GM19452 (cell line): Measurements from ENCODE around the gene CEP295NL.
"Not testable (repeated sequence)": the region's sequence is repeated elsewhere in the genome, so short reads cannot be mapped to it uniquely, and the experiment has no call there.

Source experiments
- ATAC-seq: cut with Tn5 transposase; IDR thresholded peaks from one replicate; pipeline ENCODE4 v1.9.1; 2021; ENCODE audit not compliant: unreplicated experiment

CEP295NL gene

GRCh38 chr17:78905541-78905940 is 2.5 kb upstream of the CEP295NL start:
- ATAC-seq = no peak

DNA sequence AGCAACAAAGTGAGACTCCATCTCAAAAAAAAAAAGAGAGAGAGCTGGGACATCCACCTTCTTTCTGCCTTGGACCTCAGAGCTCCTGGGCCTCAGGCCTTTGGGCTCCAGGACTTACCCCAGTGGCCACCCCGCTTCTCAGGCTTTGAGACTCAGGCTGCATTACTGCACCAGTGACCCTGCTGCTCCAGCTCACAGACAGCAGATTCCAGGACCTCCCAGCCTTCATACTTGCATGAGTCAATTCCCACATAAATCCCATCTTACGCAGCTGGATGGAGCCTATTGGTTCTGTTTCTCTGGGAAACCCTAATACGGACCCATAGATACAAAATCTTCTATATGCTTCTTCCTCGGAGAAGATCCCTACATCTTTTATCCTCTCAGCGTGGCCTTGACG is 2.1 kb upstream of the CEP295NL start:
- no peak for ATAC-seq

DNA sequence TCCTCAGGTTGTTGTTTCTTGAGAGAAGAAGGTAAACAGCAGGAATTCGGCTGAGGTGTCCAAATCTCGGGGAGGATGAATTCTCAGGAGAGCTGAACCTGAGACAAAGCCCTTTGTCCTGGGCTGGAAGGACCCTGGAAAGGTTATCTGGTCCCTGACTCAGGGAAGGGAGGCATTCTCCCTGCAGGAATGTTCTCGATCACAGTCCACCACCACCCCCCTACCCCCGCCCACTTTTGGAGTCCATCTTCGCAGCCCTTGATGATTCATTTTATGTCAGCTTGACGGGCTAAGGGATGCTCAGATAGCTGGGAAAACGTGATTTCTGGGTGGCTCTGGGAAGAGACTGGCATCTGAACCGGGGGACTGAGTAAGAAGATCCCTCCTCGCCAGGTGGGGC is 1.4 kb upstream of the CEP295NL start:
- no peak for ATAC-seq

DNA sequence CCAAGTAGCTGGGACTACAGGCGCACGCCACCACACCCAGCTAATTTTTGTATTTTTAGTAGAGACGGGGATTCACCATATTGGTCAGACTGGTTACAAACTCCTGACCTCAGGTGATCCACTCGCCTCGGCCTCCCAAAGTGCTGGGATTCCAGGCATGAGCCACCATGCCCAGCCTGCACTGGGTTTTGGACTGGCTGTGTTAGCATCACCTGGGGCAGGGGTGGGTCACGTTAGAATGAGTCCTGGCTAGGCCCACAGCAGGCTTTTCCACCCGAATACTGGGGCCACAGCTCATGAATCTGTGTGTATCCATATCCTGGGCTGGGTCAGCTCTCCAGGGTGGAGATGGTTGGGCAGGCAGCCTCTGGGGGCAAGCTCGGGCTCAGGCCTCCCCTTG is 770 bp downstream of the CEP295NL start:
- not testable (repeated sequence) for ATAC-seq

DNA sequence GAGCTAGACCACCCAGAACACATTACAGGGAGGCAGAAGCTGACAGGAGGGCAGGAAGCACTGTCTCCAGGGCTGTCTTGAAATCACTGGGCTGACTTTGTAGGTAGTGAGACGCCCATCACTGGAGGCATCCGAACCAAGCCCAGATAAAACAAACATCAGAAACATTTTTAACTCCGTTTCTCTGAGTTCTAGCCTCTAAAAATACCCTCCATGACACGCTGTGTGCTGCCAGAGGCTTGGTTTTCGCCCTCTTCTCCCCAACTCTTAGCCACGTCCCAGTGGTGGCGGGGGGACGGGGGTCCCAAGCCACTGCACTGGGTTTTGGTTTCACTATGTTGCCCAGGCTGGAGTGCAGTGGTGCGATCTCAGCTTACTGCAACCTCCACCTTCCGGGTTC is 1.2 kb downstream of the CEP295NL start:
- no peak for ATAC-seq

- ATAC-seq = no peak
Measured at GRCh38 chr17:78900816-78901215, 2.2 kb downstream of the CEP295NL start.

- ATAC-seq = no peak
Measured at GRCh38 chr17:78899361-78900260, 3.4 kb downstream of the CEP295NL start.

- no peak for ATAC-seq
Measured at GRCh38 chr17:78898947-78899346, 4.1 kb downstream of the CEP295NL start.

DNA sequence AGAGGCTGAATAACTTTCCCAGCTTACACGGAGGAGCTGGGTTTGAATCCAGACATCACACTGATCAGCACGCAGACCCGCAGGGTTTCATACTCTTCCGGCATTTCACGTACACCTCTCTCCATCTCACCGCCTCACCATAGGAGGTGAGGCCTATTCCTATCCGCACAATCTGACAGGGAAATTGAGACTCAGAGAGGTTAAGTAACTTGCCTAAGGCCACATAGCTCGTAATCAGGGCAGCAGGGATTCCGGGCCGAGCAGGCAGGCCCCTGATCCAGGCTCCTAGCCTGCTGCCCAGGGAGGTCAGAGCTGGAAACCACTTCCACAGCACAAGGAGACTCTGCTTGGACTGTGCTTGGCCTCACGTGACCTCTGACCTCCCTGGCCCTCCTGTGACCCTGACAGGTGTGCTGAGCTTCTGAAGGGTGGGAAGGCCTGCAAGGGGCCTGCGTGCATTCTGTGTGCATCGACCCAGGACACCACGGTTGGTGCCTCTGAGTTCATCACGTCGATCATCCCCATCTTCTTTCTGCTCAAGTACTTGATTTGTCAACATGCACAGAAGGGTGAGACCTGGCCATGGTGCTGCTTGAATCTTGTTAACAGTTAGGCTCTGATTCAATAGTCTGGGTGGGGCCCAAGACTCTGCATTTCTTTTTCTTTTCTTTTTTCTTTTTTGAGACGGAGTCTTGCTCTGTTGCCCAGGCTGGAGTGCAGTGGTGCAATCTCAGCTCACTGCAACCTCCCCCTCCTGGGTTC is 4.7 kb downstream of the CEP295NL start:
- ATAC-seq = no peak

DNA sequence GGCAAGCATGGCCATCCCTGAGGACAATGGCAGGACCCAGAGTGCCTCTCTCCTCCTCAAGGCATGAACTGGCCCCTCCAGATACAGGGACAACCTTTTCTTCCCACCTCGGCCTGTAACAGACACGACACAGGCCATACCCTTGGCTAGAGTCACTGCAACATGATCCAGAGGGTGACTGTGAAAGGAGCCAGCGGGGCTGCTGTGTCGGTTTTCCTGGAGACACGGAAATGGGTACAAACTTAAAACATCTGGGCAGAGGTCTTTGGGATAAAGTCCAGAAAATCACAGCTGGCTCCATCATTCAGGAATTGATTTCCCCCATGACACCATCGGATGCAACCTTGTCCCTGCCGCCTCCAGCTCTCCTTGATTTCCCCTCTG is 5.3 kb downstream of the CEP295NL start:
- ATAC-seq = no peak

DNA sequence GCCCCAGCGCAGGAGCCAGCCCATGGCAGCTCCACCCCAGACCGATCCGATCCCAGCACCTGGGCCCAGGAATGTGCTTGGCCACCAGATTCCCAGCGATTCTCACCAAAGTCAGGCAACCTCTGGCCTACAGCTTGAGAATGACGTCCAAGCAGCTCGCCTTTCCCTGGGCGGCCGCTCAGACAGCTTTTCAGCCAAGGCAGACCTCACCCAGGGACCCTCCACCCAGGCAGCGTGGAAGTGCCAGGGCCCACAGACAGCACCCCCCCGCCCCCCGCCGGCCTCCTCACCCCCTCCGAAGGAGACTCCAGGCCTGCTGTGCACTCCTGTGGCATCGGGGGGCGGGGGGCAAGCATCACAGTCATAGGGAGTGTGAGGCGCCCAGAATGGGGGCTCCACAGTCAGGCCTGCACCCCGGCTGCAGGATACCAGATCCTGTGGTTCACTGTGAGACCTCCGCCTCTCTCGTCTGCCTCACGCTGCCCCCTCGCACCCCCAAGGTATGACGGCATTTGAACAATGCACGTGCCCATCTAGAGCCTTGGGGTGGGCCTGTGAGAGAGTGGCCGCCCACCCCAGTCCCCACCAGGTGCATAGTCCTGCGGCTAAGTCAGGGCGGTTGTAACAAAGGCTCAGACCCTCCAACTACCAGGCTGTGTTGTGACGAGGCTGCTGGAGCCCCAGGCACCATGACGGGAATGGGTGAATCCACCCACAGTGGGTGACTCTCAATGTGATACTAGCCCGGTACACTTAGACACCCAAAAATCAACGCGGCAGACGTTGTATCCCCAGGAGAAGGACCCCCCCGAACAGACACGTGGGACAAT is 6.0 kb downstream of the CEP295NL start:
- no peak for ATAC-seq

DNA sequence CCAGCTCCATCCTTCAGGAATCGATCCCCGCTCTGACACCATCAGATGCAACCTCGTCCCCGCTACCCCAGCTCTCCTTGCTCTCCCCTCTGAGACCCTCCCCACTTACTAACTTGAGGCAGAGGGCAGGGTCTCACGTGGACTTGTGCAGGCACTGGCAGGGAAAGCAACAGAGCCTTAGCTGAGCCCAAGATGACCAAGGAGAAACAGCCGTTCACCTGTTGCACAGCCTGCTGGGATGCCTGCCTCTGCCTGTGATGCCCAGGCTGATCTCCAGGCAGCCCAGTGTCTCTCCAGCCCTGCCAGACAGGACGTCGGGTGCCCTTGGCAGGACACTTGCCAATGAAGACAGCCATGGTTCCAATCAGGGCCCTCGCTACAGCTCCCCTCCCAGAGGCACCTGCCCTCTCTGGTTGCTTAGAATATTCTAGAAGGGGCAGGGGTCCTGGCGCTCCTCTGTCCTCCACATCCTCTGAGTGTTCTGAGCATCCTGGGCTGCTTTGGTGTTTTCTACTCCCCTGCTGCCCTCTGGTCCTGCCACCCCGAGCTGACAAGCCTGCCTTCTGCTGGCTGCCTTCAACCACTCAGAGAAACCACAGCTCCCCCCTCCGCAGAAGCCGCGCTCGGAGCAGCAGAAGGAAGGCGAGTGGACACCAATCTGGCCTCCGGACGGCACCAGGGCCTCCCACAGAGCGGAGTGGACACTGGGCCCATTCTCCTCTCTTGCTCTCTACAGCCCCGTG is 6.7 kb downstream of the CEP295NL start:
- ATAC-seq = no peak

DNA sequence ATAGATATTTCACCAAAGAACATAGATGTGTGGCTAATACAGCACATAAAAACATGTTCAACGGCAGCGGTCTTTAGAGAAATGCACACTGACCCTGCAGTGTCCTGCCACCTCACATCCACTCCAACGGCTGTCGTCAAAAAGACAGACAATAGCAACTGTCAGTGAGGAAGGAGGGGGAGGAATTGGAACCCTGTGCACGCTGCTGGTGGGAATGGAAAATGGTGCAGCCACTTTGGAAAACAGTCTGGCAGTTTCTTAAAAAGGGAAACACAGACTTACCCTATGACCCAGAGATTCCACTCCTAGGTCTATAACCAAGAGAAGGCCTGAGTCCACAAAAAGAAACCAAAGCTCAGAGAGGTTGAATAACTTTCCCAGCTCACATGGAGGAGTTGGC is 7.7 kb downstream of the CEP295NL start:
- no peak for ATAC-seq

DNA sequence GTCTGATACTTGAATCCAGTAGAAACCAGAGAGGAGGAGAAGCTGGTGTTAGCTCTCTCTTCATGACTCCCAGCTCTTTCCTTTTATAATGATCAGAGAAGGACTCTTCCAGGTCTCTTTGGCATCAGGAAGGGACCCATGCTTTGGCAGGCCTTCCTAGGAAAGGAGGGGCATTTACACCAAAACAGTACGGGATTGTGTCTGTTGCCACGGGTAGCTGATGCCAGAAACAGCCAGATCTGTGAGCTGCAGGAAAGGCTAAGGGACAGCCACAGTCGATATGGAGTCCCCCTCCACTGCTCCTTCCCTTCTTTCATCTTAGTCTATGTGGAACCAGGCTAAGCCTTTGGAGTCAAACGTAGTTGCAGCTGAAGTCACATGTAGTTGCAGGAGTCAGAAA is 9.3 kb downstream of the CEP295NL start:
- ATAC-seq = no peak

DNA sequence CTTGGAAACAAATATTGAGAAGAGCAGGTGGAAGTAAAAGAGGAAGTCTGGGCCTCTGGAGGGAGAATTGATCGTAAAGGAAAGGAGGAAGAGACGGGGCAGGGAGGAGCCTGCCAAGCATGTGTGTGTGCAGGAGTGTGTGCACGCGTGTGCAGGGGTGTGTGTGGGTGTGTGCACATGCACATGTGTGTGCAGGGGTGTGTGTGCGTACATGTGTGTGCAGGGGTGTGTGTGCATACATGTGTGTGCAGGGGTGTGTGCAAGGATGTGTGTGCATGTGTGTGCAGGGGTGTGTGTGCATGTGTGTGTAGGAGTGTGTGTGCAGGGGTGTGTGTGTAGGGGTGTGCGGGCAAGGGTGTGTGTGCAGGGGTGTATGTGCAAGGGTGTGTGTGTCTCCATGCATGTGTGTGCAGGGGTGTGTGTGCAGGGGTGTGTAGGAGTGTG is 10.0 kb downstream of the CEP295NL start:
- no peak for ATAC-seq

DNA sequence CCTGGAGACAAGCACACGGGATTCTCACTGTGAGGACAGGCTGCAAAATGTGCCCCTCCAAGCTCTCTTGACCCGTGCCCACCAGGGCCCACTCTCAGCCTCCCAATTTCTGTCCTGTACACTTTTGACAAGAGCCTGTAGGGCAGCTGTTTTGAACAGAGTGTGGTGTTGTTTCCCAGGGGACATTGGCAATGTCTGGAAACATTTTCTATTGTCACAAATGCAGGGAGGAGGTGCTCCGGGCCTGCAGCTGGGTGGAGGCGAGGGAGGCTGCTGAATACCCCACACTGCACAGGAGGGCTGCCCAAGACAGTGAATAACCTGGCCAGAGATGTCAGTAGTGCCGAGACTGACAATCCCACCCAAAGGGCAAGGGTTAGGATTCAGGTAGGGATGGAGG is 10.5 kb downstream of the CEP295NL start:
- no peak for ATAC-seq

GRCh38 chr17:78892062-78892456 is 10.9 kb downstream of the CEP295NL start:
- ATAC-seq = no peak

DNA sequence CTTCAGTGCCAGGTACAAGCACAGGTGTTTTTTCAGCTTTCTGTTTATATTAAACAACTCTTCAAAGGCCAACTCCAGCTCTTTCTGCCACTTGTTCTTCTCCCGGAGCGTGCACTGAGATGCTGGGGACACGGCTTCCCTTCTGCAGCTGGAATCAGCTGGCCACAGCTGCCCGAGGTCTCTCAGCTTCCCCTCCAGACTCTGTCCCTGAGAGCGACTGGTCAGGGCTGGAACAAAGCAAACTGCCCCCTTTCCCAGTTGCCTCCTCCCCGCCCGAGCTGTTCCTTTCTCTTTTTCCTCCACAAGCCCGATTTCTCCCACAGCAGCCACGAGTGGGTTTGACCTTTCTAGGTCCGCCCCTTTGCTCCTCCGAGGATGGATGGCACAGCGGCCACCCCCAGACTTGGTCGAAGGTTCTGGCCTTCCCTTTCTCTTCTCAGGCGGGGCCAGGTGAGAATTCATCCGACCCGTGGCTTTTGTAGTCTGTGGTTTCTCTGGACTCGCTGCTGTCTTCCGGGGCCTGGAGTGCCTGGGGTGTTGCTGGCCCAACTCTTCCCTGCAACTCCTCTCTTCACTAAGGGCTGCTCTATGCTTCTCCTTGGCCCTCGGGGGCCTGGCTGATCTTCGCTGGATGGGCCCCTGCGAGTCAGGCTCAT is 11.5 kb downstream of the CEP295NL start:
- ATAC-seq = no peak

DNA sequence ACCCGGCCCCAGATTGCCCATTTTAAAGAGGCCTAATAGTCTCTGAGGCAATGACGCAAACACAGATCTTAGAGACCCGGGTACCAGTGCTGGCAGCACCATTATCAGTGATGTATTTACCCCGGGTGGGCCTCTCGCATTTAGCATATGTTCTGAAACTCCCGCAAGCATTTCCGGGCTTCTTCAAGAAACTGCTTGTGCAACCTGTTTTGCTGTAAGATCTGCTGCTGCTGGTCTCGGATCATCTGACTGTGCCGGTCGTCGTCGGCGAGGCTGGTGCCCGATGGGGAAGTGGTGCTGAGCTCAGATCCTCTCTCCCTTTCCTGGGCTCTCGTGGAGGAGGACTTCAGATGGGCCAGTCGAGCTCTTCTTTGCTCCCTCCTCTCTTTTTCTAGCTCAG is 12.5 kb downstream of the CEP295NL start:
- ATAC-seq = no peak

DNA sequence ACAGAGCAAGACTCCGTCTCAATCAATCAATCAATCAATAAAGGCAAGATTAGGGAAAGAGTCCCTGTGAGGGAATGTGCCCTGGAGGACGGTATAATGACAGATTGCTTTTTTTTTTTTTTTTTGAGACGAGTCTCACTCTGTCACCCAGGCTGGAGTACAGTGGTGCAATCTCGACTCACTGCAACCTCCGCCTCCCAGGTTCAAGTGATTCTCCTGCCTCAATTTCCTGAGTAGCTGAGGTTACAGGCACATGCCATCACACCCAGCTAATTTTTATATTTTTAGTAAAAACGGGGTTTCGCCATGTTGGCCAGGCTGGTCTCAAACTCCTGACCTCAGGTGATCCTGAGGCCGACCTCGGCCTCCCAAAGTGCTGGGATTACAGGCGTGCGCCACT is 12.9 kb downstream of the CEP295NL start:
- not testable (repeated sequence) for ATAC-seq
